Esophagus squamous epithelium (tissue), 4 donors: Measurements from ENCODE around the gene STK16.

ENCODE experiments used
- POLR2A ChIP-seq, 4 donors: fragments of 450-650 bp; IDR thresholded peaks; one replicate each; pipeline ENCODE4 v1.6.1; 2017; ENCODE audit warnings: antibody characterized with exemption in 4 of 4, mild to moderate bottlenecking in 4 of 4, moderate library complexity in 3 of 4
- TF ChIP-seq, protein P1 (sequence below), 6 experiments: fragments of 450-650 bp in 4 of 6; fragments of 200-600 bp in 2 of 6; sonication (generic) in 2 of 6; IDR thresholded peaks; one replicate each; pipeline ENCODE4 v1.5.1; 2016 to 2019; ENCODE audit warnings: antibody characterized with exemption in 6 of 6, mild to moderate bottlenecking in 4 of 6, moderate library complexity in 4 of 6

- TF ChIP-seq, protein P1, sequence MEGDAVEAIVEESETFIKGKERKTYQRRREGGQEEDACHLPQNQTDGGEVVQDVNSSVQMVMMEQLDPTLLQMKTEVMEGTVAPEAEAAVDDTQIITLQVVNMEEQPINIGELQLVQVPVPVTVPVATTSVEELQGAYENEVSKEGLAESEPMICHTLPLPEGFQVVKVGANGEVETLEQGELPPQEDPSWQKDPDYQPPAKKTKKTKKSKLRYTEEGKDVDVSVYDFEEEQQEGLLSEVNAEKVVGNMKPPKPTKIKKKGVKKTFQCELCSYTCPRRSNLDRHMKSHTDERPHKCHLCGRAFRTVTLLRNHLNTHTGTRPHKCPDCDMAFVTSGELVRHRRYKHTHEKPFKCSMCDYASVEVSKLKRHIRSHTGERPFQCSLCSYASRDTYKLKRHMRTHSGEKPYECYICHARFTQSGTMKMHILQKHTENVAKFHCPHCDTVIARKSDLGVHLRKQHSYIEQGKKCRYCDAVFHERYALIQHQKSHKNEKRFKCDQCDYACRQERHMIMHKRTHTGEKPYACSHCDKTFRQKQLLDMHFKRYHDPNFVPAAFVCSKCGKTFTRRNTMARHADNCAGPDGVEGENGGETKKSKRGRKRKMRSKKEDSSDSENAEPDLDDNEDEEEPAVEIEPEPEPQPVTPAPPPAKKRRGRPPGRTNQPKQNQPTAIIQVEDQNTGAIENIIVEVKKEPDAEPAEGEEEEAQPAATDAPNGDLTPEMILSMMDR (IDR thresholded peaks at IDR 0.05), result peak; percentile 96 to 100 (median 99)
- peak in 1 of 4 donors; percentile 34 for TF ChIP-seq POLR2A (IDR thresholded peaks at IDR 0.05)
Measured at GRCh38 chr2:219294356-219295351, 49.4 kb downstream of the STK16 start.
